ENCODE results near the gene TIAM1. TPM values are rescaled to one million over a fixed set of nuclear protein-coding genes. Genes with fewer than 3 reads are reported as not detected.

The TIAM1 gene
- total and polyA plus RNA-seq, 2 of the 8 experiments (the other 6 are each of a cell fraction or from before 2014, with no cell fraction given), result 10.1 to 30.7 TPM

DNA sequence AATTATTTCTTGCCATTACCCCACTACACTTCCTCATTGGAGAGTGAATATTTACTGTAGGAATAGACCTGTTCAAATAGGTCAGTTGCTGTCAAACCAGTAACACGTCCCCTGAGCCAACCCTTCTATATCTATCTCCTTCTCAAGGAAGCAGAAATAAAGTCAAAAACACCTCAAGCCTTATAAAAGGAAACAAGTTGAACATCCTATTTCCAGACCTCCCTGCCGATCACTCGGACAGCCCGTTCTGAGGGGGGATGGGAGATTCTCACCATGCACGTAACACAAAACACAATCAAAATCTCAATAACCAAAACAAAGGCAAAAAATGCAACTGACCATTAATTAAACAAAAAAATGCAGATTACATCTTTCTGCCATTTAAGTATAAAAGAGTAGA lies 184.3 kb downstream of the TIAM1 start:
- Histone ChIP-seq H4K20me1 (replicated peaks in 1 of 2; ENCODE audit: control insufficient read depth in 1 of 2, insufficient read depth in 2 of 2, low read length in 2 of 2) (no peaks in the 10 kb centered on the region), H2BK5ac (ENCODE audit: low read depth, low read length) (peak overlapping the region; percentile 55; the same call in 1 of the 2 replicates), H3K4me1 (replicated peaks in 1 of 4; ENCODE audit: control insufficient read depth in 3 of 4, insufficient read depth in 4 of 4, low read length in 3 of 4) (peaks cover 7 to 22% (median 12%) of the 10 kb centered on the region in 4 experiments; a peak in 6 of 7 replicates), H3K79me2 (ENCODE audit: control insufficient read depth in 1 of 2, insufficient read depth in 2 of 2, low read length in 2 of 2) (no peaks in the 10 kb centered on the region), H2BK120ac (replicated peaks; ENCODE audit: low read depth, low read length) (no peak overlapping the region), H3K4me3 (ENCODE audit: extremely low read depth in 1 of 4, insufficient read depth in 2 of 4, low read depth in 3 of 4, low read length in 4 of 4) (peak overlapping the region in 2 of 4 experiments; percentile 18 to 50; a peak in 4 of 8 replicates), H3K18ac (ENCODE audit: extremely low read depth, low read length) (no peak overlapping the region), H2AFZ (ENCODE audit: low read length) (no peak overlapping the region), H3K4me2 (ENCODE audit: insufficient read depth in 1 of 2, low read depth in 2 of 2, low read length in 2 of 2) (peak overlapping the region; percentile 68 to 70), H3K23ac (ENCODE audit: insufficient read length) (no peak overlapping the region), H3K27me3 (replicated peaks in 1 of 4; ENCODE audit: control insufficient read depth in 3 of 4, extremely low read depth in 1 of 4, insufficient read depth in 3 of 4, low read length in 3 of 4) (no peaks in the 10 kb centered on the region; a peak in 1 of 7 replicates), H3K23me2 (ENCODE audit: low read depth, low read length) (no peaks in the 10 kb centered on the region; the same call in 1 of the 2 replicates), H3K9me3 (ENCODE audit: insufficient read depth in 2 of 2, low read depth in 1 of 2, low read length in 1 of 2) (peaks cover 12% of the 10 kb centered on the region in 2 experiments; a peak in 3 of 4 replicates), H3K36me3 (ENCODE audit: control insufficient read depth in 2 of 4, insufficient read depth in 4 of 4, low read length in 3 of 4) (peaks cover 0 to 11% (median 4%) of the 10 kb centered on the region in 4 experiments; a peak in 3 of 8 replicates), H3K4ac (replicated peaks; ENCODE audit: insufficient read length, low read depth, low read length) (no peak overlapping the region), H4K8ac (ENCODE audit: extremely low read depth, insufficient read depth, low read length) (no peak overlapping the region), H2BK20ac (ENCODE audit: low read length) (no peak overlapping the region), H4K91ac (replicated peaks; ENCODE audit: insufficient read length, low read length) (no peak overlapping the region), H4K5ac (ENCODE audit: insufficient read length, low read depth, low read length) (no peak overlapping the region), H3K56ac (replicated peaks; ENCODE audit: insufficient read length, low read depth, low read length) (no peak overlapping the region), H2BK15ac (ENCODE audit: low read length) (no peak overlapping the region), H3K27ac (ENCODE audit: low read depth, low read length) (no peak overlapping the region), H2AK5ac (ENCODE audit: low read depth, low read length) (no peak overlapping the region), H2BK12ac (ENCODE audit: low read depth, low read length) (no peak overlapping the region; the same call in 1 of the 2 replicates), H3K14ac (ENCODE audit: insufficient read length) (no peak overlapping the region), H3K9ac (replicated peaks in 1 of 4; ENCODE audit: extremely low read depth in 1 of 4, low read depth in 3 of 4, low read length in 3 of 4) (no peak overlapping the region), H3K79me1 (ENCODE audit: low read depth, low read length) (no peaks in the 10 kb centered on the region)
- CTCF ChIA-PET (ENCODE audit: partially characterized antibody), result interaction anchor here (1.3 to 1.9 kb wide), 4 partner anchors 9 to 444 kb away, joined by 3 to 8 read pairs (median 6); no protein-coding TSS in a partner anchor
- WGBS, 2 experiments (ENCODE audit: extremely low coverage in 1 of 2, insufficient coverage in 1 of 2, insufficient read length in 1 of 2, insufficient replicate concordance in 2 of 2, low coverage in 1 of 2, low lambda C conversion rate in 2 of 2, missing lambda C conversion rate in 1 of 2), result 60% methylated on average over 5 of the region's 5 CpGs; no CpG with 5 or more reads in 1 of the 2 experiments
- FAIRE-seq (no peak), DNase-seq (ENCODE audit: low read depth in 1 of 2, low spot score in 2 of 2) (no peak)
- POLR2A ChIA-PET (ENCODE audit: partially characterized antibody), result interaction anchor here (0.6 to 1.0 kb wide), 2 partner anchors 35 to 399 kb away, joined by 3 read pairs; no protein-coding TSS in a partner anchor
